ENCODE measurements around the gene ZNF316.

ZNF316 gene

DNA sequence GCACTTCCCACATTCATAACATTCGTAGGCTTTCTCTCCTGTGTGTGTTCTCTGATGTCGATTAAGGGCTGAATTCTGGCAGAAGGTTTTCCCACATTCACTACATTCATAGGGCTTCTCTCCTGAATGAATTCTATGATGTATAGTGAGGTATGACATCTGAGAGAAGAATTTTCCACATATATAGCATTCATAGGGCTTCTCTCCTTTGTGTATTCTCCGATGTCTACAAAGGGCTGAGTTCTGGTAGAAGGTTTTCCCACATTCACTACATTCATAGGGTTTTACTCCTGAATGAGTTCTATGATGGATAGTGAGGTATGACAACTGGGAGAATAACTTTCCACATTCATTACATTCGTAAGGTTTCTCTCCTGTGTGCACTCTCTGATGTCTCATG lies 54.0 kb downstream of the ZNF316 start:
- no peak for DNase-seq (ENCODE audit: low read depth in 2 of 2)

- no peak for DNase-seq (ENCODE audit: low read depth in 2 of 2)
These were observed 54.5 kb downstream of the ZNF316 start for GRCh38 chr7:6691609-6692106.

GRCh38 chr7:6700793-6701192 lies 63.7 kb downstream of the ZNF316 start:
- DNase-seq (ENCODE audit: low read depth in 2 of 2) = no peak

GRCh38 chr7:6701860-6702259 lies 64.7 kb downstream of the ZNF316 start:
- DNase-seq (ENCODE audit: low read depth in 2 of 2) = no peak

Measured in activated CD8-positive, alpha-beta memory T cell treated with anti-CD3 and anti-CD28 coated beads for 4 hours (primary cell).